H1 (cell line): Measurements from ENCODE around the gene HECTD3. TPM values are rescaled to one million over a fixed set of nuclear protein-coding genes. Genes with fewer than 3 reads are reported as not detected.

ENCODE experiments used
- CTCF ChIA-PET: fragments of 300-600 bp; sonication (Branson Sonifier 250); formaldehyde crosslinking; loops from one replicate; lab custom pipeline; 2021; ENCODE audit not compliant: partially characterized antibody; lab: Charles Lee
- POLR2A ChIA-PET: fragments of 300-600 bp; sonication (Branson Sonifier 250); formaldehyde crosslinking; loops from one replicate; lab custom pipeline; 2021; ENCODE audit warnings: inconsistent platforms; ENCODE audit not compliant: partially characterized antibody; lab: Charles Lee
- DNase-seq, 2 experiments: peaks; one replicate each; pipeline versions ENCODE4 v3.0.0 to v3.0.0-alpha.2; 2010 to 2022; ENCODE audit warnings: low spot score in 2 of 2, low read depth in 1 of 2, mixed read lengths in 1 of 2
- FAIRE-seq: peaks from 2 replicates; lab custom pipeline; 2011; peaks lifted over from hg19 to GRCh38; lab: Jason Lieb, UNC
- H2AFZ ChIP-seq: 2 replicates; pipeline ENCODE4 v1.8.1; 2012; ENCODE audit warnings: low read length, inconsistent platforms
- H2AK5ac ChIP-seq: 2 replicates; pipeline ENCODE4 v1.6.1; 2013; ENCODE audit warnings: low read depth, low read length
- H2BK120ac ChIP-seq: replicated peaks from 2 replicates; pipeline ENCODE3; 2013; ENCODE audit warnings: low read depth, low read length, inconsistent platforms
- H2BK12ac ChIP-seq: 2 replicates; pipeline ENCODE4 v1.6.1; 2013; ENCODE audit warnings: low read depth, low read length
- H2BK15ac ChIP-seq: 2 replicates; pipeline ENCODE4 v1.6.1; 2013; ENCODE audit warnings: low read length
- H2BK20ac ChIP-seq: 2 replicates; pipeline ENCODE4 v1.6.1; 2013; ENCODE audit warnings: low read length
- H2BK5ac ChIP-seq: 2 replicates; pipeline ENCODE4 v1.6.1; 2013; ENCODE audit warnings: low read depth, low read length
- H3K14ac ChIP-seq: 2 replicates; pipeline ENCODE4 v1.6.1; 2013; ENCODE audit warnings: inconsistent platforms; ENCODE audit not compliant: insufficient read length
- H3K18ac ChIP-seq: 2 replicates; pipeline ENCODE4 v1.6.1; 2013; ENCODE audit warnings: low read length; ENCODE audit errors: extremely low read depth
- H3K23ac ChIP-seq: 2 replicates; pipeline ENCODE4 v1.6.1; 2013; ENCODE audit warnings: inconsistent platforms; ENCODE audit not compliant: insufficient read length
- H3K23me2 ChIP-seq: 2 replicates; pipeline ENCODE4 v1.6.1; 2013; ENCODE audit warnings: low read depth, low read length
- H3K27ac ChIP-seq: 2 replicates; pipeline ENCODE4 v1.6.1; 2011; ENCODE audit warnings: low read depth, low read length, inconsistent platforms
- H3K27me3 ChIP-seq, 4 experiments: replicated peaks in 1 of 4; 1 replicate in 1 of 4; 2 replicates in 3 of 4; pipeline versions ENCODE4 v1.6.1 to v1.8.1; 2011 to 2013; ENCODE audit warnings: low read length in 3 of 4, mild to moderate bottlenecking in 3 of 4, inconsistent platforms in 2 of 4, mixed read lengths in 2 of 4, moderate library complexity in 1 of 4; ENCODE audit not compliant: control insufficient read depth in 3 of 4, insufficient read depth in 3 of 4; ENCODE audit errors: extremely low read depth in 1 of 4
- H3K36me3 ChIP-seq, 4 experiments: 2 replicates each; pipeline versions ENCODE4 v1.6.1 to v1.8.1; 2011 to 2013; ENCODE audit warnings: mild to moderate bottlenecking in 4 of 4, low read length in 3 of 4, moderate library complexity in 2 of 4, control low read depth in 1 of 4, inconsistent platforms in 1 of 4; ENCODE audit not compliant: insufficient read depth in 4 of 4, control insufficient read depth in 2 of 4
- H3K4ac ChIP-seq: replicated peaks from 2 replicates; pipeline ENCODE3; 2013; ENCODE audit warnings: low read length, low read depth, mixed read lengths, inconsistent platforms; ENCODE audit not compliant: insufficient read length
- H3K4me1 ChIP-seq, 4 experiments: replicated peaks in 1 of 4; 1 replicate in 1 of 4; 2 replicates in 3 of 4; pipeline versions ENCODE4 v1.6.1 to v1.8.1; 2011 to 2013; ENCODE audit warnings: low read length in 3 of 4, inconsistent platforms in 2 of 4, mixed read lengths in 1 of 4; ENCODE audit not compliant: insufficient read depth in 4 of 4, control insufficient read depth in 3 of 4
- H3K4me2 ChIP-seq, 2 experiments: 2 replicates each; pipeline versions ENCODE4 v1.6.1 to v1.8.1; 2011 to 2013; ENCODE audit warnings: low read depth in 2 of 2, low read length in 2 of 2, control low read depth in 1 of 2, inconsistent platforms in 1 of 2, mild to moderate bottlenecking in 1 of 2; ENCODE audit not compliant: insufficient read depth in 1 of 2
- H3K4me3 ChIP-seq, 4 experiments: fragments of 200-600, 300-600 bp in 1 of 4; sonication (generic), shearing (Covaris generic), sonication (Bioruptor Twin) in 1 of 4; 2 replicates each; pipeline versions ENCODE4 v1.5.1 to v1.8.1; 2011 to 2016; ENCODE audit warnings: low read length in 4 of 4, low read depth in 3 of 4, control low read depth in 2 of 4, inconsistent platforms in 2 of 4, mild to moderate bottlenecking in 2 of 4, mixed read lengths in 1 of 4, moderate library complexity in 1 of 4; ENCODE audit not compliant: insufficient read depth in 2 of 4; ENCODE audit errors: extremely low read depth in 1 of 4
- H3K56ac ChIP-seq: replicated peaks from 2 replicates; pipeline ENCODE3; 2013; ENCODE audit warnings: low read depth, mild to moderate bottlenecking, mixed read lengths, low read length, inconsistent platforms; ENCODE audit not compliant: insufficient read length
- H3K79me1 ChIP-seq: 2 replicates; pipeline ENCODE4 v1.6.1; 2013; ENCODE audit warnings: low read depth, low read length, control low read depth
- H3K79me2 ChIP-seq, 2 experiments: 2 replicates each; pipeline versions ENCODE4 v1.6.1 to v1.8.1; 2012 to 2013; ENCODE audit warnings: low read length in 2 of 2, mild to moderate bottlenecking in 2 of 2, inconsistent platforms in 1 of 2; ENCODE audit not compliant: insufficient read depth in 2 of 2, control insufficient read depth in 1 of 2
- H3K9ac ChIP-seq, 4 experiments: replicated peaks in 1 of 4; 1 replicate in 1 of 4; 2 replicates in 3 of 4; pipeline versions ENCODE4 v1.6.1 to v1.8.1; 2011 to 2013; ENCODE audit warnings: low read depth in 3 of 4, low read length in 3 of 4, control low read depth in 2 of 4, mild to moderate bottlenecking in 2 of 4, moderate library complexity in 2 of 4, inconsistent platforms in 1 of 4; ENCODE audit errors: extremely low read depth in 1 of 4
- H3K9me3 ChIP-seq, 2 experiments: 2 replicates each; pipeline versions ENCODE4 v1.6.1 to v1.8.1; 2012 to 2013; ENCODE audit warnings: mild to moderate bottlenecking in 2 of 2, moderate library complexity in 2 of 2, control low read depth in 1 of 2, inconsistent platforms in 1 of 2, low read depth in 1 of 2, low read length in 1 of 2, mixed read lengths in 1 of 2; ENCODE audit not compliant: insufficient read depth in 2 of 2
- H4K20me1 ChIP-seq, 2 experiments: replicated peaks in 1 of 2; 2 replicates each; pipeline versions ENCODE3 to v1.8.1; 2011 to 2013; ENCODE audit warnings: inconsistent platforms in 2 of 2, low read length in 2 of 2, mild to moderate bottlenecking in 1 of 2; ENCODE audit not compliant: insufficient read depth in 2 of 2, control insufficient read depth in 1 of 2
- H4K5ac ChIP-seq: 2 replicates; pipeline ENCODE4 v1.6.1; 2013; ENCODE audit warnings: low read length, low read depth, mixed read lengths, inconsistent platforms; ENCODE audit not compliant: insufficient read length
- H4K8ac ChIP-seq: 2 replicates; pipeline ENCODE4 v1.8.0; 2013; ENCODE audit warnings: mild to moderate bottlenecking, moderate library complexity, low read length, inconsistent platforms; ENCODE audit not compliant: insufficient read depth; ENCODE audit errors: extremely low read depth
- H4K91ac ChIP-seq: replicated peaks from 2 replicates; pipeline ENCODE3; 2013; ENCODE audit warnings: low read length, mixed read lengths, inconsistent platforms; ENCODE audit not compliant: insufficient read length
- CBX5 ChIP-seq: fragments of 300-800, 300-1000 bp; sonication (generic); IDR thresholded peaks from 2 replicates; pipeline ENCODE4 v1.7.1; 2016; ENCODE audit warnings: antibody characterized with exemption, low read length, low read depth
- GABPA ChIP-seq: IDR thresholded peaks from 2 replicates; pipeline ENCODE4 v1.6.1; 2011; ENCODE audit warnings: mild to moderate bottlenecking, low read length, moderate library complexity, borderline replicate concordance; ENCODE audit not compliant: insufficient read depth
- SRF ChIP-seq: IDR thresholded peaks from 2 replicates; pipeline ENCODE4 v1.6.1; 2011; ENCODE audit warnings: mild to moderate bottlenecking, low read depth, low read length, moderate library complexity
- ZNF274 ChIP-seq: IDR thresholded peaks from 2 replicates; pipeline ENCODE4 v1.7.0; 2012; ENCODE audit warnings: low read length, borderline replicate concordance; ENCODE audit errors: extremely low read depth
- WGBS, 2 experiments: shearing (Covaris generic) in 1 of 2; methylation state at CpG; one replicate each; pipeline versions ENCODE4 v1.1.6 to v1.1.7; 2013 to 2015; ENCODE audit warnings: low lambda C conversion rate in 2 of 2, mixed read lengths in 2 of 2, inconsistent platforms in 1 of 2, low coverage in 1 of 2, missing lambda C conversion rate in 1 of 2; ENCODE audit not compliant: insufficient replicate concordance in 2 of 2, insufficient coverage in 1 of 2, insufficient read length in 1 of 2; ENCODE audit errors: extremely low coverage in 1 of 2, missing lambda C conversion rate in 1 of 2; 5-methylcytosine and 5-hydroxymethylcytosine counted together
- polyA plus RNA-seq, 7 experiments: library from polyadenylated mRNA; depleted of rRNA in 3 of 7; stranded (reverse) in 5 of 7; unstranded in 2 of 7; fragments of >200 nt in 5 of 7; fragments of 200-250 nt in 2 of 7; gene quantifications; 1 replicate in 5 of 7; 2 replicates in 1 of 7; 4 replicates in 1 of 7; pipeline versions ENCODE4 v1.2.1 to v1.2.3, GENCODE V29; 2011 to 2013; ENCODE audit warnings: missing spikeins in 2 of 7, mixed read lengths in 2 of 7
- total RNA-seq: library from RNA; stranded (reverse); fragmentation: NEBNext Ultra II Directional; extraction: Animal tissue kit (Norgen Biotek cat#: 25700); gene quantifications from 2 replicates; pipeline ENCODE4 v1.2.1, GENCODE V29; 2021
- TF ChIP-seq, protein P1 (sequence below): IDR thresholded peaks from 2 replicates; pipeline ENCODE4 v1.6.1; 2012; ENCODE audit warnings: inconsistent platforms

Gene HECTD3
- total and polyA plus RNA-seq, 2 of the 8 experiments (the other 6 are each of a cell fraction or from before 2014, with no cell fraction given), result 32.9 to 52.7 TPM

DNA sequence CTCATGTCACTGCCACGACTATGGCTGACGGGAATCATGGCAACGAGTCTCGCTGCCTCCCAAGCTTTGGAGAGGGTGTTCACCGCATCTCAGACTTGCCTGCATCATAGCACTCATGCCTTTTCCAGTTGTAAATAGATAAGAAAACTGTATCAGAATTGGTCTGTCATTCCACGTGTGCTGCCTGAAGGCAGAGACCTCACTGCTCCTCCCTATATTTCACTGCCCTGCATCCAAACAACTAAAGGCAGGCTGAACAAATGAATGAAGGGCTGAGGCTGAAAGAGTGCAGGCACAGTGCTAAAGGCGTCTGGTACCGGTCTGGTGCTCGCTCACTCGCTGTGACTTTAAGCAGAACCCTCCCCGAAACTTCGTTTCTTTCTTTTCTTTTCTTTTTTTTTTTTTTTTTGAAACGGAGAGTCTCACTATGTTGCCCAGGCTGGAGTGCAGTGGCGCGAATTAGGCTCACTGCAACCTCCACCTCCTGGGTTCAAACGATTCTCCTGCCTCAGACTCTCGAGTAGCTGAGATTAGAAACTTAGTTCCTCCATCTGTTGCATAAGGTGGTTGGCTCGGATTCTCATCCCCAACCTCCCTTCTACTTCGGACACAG lies 25.3 kb downstream of the HECTD3 start:
- Histone ChIP-seq H3K79me2 (peaks cover 3 to 7% of the 10 kb centered on the region in 2 experiments; a peak in 2 of 4 replicates), H3K79me1 (peaks cover 4% of the 10 kb centered on the region), H3K4ac (no peak overlapping the region), H3K27ac (no peak overlapping the region), H3K4me1 (peaks cover 0 to 3% (median 3%) of the 10 kb centered on the region in 4 experiments; a peak in 5 of 7 replicates), H2BK20ac (no peak overlapping the region), H3K18ac (no peak overlapping the region), H2AK5ac (no peak overlapping the region), H4K20me1 (no peaks in the 10 kb centered on the region), H3K23me2 (no peaks in the 10 kb centered on the region; the same call in 1 of the 2 replicates), H3K56ac (no peak overlapping the region), H3K23ac (no peak overlapping the region), H4K8ac (no peak overlapping the region), H3K36me3 (peaks cover 0 to under 1% (median 0%) of the 10 kb centered on the region in 4 experiments; a peak in 3 of 8 replicates), H4K5ac (no peak overlapping the region), H2BK5ac (no peak overlapping the region), H3K27me3 (no peaks in the 10 kb centered on the region), H3K14ac (no peak overlapping the region), H3K4me2 (peak overlapping the region; percentile 85 to 97), H2BK120ac (no peak overlapping the region), H2BK15ac (no peak overlapping the region), H2BK12ac (no peak overlapping the region), H3K4me3 (peak overlapping the region; percentile 86 to 94 (median 90)), H3K9ac (peak overlapping the region; percentile 44 to 79 (median 60)), H2AFZ (peak overlapping the region; percentile 96; the same call in 1 of the 2 replicates), H3K9me3 (no peaks in the 10 kb centered on the region; a peak in 1 of 4 replicates), H4K91ac (no peak overlapping the region)
- CTCF ChIA-PET, result interaction anchor here (1.0 to 1.4 kb wide), 3 partner anchors 28 to 180 kb away, joined by 3 to 5 read pairs (median 3); no protein-coding TSS in a partner anchor
- POLR2A ChIA-PET, result interaction anchor here (0.6 to 2.2 kb wide), 11 partner anchors 9 to 599 kb away, joined by 3 to 13 read pairs (median 5); partner anchors contain the start of genes PTCH2 and UROD
- TF ChIP-seq SRF (no peak), ZNF274 (no peak), GABPA (no peak), CBX5 (no peak)
- TF ChIP-seq, protein P1, sequence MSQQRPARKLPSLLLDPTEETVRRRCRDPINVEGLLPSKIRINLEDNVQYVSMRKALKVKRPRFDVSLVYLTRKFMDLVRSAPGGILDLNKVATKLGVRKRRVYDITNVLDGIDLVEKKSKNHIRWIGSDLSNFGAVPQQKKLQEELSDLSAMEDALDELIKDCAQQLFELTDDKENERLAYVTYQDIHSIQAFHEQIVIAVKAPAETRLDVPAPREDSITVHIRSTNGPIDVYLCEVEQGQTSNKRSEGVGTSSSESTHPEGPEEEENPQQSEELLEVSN, result no peak
- DNase-seq (no peak), FAIRE-seq (no peak)
- WGBS, 2 experiments, result 28% methylated on average over 12 of the region's 19 CpGs; no CpG with 5 or more reads in 1 of the 2 experiments
